ENCODE data around the gene MGA. TPM values are rescaled to one million over a fixed set of nuclear protein-coding genes. Genes with fewer than 3 reads are reported as not detected.
A peak's percentile ranks its signal among the peaks of the same experiment; 100 is the strongest.

The MGA gene
- total and polyA plus RNA-seq, 2 experiments from 2014 or later = 42.6 to 58.9 TPM

DNA sequence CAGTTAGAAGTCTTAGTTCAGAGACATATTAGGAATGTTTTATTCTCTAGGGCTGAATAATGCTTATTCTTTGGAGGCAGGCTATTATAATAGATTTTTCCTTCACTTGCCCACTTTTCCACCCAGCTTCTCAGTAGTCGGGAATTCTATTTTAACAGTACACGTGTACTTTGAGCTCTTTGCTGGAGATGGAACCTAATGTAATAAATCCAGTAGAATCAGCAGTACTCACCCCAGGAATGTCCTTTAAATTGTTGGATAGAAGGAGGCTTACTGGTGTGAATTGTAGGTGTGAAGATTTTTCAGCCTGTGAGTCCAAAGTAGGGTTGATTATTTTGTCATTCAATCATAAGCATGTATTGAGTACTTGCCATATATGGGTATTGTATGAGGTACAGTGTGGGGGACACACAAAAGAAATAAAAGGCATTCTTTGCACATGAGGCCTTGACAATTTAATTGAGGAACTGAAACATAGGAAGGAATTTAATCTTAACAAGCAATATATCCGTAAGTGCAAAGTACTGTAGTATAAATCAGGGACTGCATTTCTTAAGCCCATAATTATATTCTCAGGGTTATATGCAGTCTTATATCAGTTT lies 29.5 kb upstream of the MGA start (continued):
- TF ChIP-seq, protein P1, sequence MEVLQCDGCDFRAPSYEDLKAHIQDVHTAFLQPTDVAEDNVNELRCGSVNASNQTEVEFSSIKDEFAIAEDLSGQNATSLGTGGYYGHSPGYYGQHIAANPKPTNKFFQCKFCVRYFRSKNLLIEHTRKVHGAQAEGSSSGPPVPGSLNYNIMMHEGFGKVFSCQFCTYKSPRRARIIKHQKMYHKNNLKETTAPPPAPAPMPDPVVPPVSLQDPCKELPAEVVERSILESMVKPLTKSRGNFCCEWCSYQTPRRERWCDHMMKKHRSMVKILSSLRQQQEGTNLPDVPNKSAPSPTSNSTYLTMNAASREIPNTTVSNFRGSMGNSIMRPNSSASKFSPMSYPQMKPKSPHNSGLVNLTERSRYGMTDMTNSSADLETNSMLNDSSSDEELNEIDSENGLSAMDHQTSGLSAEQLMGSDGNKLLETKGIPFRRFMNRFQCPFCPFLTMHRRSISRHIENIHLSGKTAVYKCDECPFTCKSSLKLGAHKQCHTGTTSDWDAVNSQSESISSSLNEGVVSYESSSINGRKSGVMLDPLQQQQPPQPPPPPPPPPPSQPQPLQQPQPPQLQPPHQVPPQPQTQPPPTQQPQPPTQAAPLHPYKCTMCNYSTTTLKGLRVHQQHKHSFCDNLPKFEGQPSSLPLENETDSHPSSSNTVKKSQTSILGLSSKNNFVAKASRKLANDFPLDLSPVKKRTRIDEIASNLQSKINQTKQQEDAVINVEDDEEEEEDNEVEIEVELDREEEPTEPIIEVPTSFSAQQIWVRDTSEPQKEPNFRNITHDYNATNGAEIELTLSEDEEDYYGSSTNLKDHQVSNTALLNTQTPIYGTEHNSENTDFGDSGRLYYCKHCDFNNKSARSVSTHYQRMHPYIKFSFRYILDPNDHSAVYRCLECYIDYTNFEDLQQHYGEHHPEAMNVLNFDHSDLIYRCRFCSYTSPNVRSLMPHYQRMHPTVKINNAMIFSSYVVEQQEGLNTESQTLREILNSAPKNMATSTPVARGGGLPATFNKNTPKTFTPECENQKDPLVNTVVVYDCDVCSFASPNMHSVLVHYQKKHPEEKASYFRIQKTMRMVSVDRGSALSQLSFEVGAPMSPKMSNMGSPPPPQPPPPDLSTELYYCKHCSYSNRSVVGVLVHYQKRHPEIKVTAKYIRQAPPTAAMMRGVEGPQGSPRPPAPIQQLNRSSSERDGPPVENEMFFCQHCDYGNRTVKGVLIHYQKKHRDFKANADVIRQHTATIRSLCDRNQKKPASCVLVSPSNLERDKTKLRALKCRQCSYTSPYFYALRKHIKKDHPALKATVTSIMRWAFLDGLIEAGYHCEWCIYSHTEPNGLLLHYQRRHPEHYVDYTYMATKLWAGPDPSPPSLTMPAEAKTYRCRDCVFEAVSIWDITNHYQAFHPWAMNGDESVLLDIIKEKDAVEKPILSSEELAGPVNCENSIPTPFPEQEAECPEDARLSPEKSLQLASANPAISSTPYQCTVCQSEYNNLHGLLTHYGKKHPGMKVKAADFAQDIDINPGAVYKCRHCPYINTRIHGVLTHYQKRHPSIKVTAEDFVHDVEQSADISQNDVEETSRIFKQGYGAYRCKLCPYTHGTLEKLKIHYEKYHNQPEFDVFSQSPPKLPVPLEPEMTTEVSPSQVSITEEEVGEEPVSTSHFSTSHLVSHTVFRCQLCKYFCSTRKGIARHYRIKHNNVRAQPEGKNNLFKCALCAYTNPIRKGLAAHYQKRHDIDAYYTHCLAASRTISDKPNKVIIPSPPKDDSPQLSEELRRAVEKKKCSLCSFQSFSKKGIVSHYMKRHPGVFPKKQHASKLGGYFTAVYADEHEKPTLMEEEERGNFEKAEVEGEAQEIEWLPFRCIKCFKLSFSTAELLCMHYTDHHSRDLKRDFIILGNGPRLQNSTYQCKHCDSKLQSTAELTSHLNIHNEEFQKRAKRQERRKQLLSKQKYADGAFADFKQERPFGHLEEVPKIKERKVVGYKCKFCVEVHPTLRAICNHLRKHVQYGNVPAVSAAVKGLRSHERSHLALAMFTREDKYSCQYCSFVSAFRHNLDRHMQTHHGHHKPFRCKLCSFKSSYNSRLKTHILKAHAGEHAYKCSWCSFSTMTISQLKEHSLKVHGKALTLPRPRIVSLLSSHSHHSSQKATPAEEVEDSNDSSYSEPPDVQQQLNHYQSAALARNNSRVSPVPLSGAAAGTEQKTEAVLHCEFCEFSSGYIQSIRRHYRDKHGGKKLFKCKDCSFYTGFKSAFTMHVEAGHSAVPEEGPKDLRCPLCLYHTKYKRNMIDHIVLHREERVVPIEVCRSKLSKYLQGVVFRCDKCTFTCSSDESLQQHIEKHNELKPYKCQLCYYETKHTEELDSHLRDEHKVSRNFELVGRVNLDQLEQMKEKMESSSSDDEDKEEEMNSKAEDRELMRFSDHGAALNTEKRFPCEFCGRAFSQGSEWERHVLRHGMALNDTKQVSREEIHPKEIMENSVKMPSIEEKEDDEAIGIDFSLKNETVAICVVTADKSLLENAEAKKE (CRISPR knock-in tag; IDR thresholded peaks at IDR 0.05) = no peak

GRCh38 chr15:41631880-41632470 lies 28.2 kb upstream of the MGA start:
- ATAC-seq = no peak
- no peak for DNase-seq (ENCODE audit: low spot score)
- H2AFZ ChIP-seq = no peak overlapping the region
- H3K79me2 ChIP-seq (replicated peaks; ENCODE audit: insufficient read depth) = peaks cover 65% of the 10 kb centered on the region
- Mint-ChIP-seq H3K36me3 (ENCODE audit: low read depth) (no peaks in the 10 kb centered on the region), H3K27ac (peak overlapping the region; percentile 38; the same call in 1 of the 2 replicates), H3K9me3 (no peaks in the 10 kb centered on the region), H3K4me1 (peaks cover 44% of the 10 kb centered on the region), H3K27me3 (ENCODE audit: insufficient read depth, low read depth, poor library complexity) (peaks cover 8% of the 10 kb centered on the region), H3K4me3 (no peak overlapping the region)
- no peaks in the 10 kb centered on the region for H3K27me3 ChIP-seq (ENCODE audit: insufficient read depth)
- no peaks in the 10 kb centered on the region for H3K9me2 ChIP-seq (ENCODE audit: insufficient read depth)
- no peak overlapping the region for H3K27ac ChIP-seq (ENCODE audit: low read depth)
- H3K4me1 ChIP-seq (ENCODE audit: insufficient read depth) = peaks cover 37% of the 10 kb centered on the region
- no peaks in the 10 kb centered on the region for H3K36me3 ChIP-seq (ENCODE audit: insufficient read depth)
- TF ChIP-seq, protein P2, sequence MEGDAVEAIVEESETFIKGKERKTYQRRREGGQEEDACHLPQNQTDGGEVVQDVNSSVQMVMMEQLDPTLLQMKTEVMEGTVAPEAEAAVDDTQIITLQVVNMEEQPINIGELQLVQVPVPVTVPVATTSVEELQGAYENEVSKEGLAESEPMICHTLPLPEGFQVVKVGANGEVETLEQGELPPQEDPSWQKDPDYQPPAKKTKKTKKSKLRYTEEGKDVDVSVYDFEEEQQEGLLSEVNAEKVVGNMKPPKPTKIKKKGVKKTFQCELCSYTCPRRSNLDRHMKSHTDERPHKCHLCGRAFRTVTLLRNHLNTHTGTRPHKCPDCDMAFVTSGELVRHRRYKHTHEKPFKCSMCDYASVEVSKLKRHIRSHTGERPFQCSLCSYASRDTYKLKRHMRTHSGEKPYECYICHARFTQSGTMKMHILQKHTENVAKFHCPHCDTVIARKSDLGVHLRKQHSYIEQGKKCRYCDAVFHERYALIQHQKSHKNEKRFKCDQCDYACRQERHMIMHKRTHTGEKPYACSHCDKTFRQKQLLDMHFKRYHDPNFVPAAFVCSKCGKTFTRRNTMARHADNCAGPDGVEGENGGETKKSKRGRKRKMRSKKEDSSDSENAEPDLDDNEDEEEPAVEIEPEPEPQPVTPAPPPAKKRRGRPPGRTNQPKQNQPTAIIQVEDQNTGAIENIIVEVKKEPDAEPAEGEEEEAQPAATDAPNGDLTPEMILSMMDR (conservative IDR thresholded peaks at IDR 0.05; ENCODE audit: low read depth in 2 of 2) = no peak
- no peak for TF ChIP-seq NANOG (IDR thresholded peaks at IDR 0.05; ENCODE audit: borderline replicate concordance)
- TF ChIP-seq EZH2phosphoT487 (IDR thresholded peaks at IDR 0.05; ENCODE audit: unreplicated experiment) = no peak
- TF ChIP-seq POLR2AphosphoS5 (IDR thresholded peaks at IDR 0.05; ENCODE audit: low read depth) = no peak
- no peak for TF ChIP-seq ZNF114 (CRISPR knock-in tag; IDR thresholded peaks at IDR 0.05)
- no peak for TF ChIP-seq STAT1 (IDR thresholded peaks at IDR 0.05; ENCODE audit: unreplicated experiment)
- H3K4me3 ChIP-seq = no peak overlapping the region
- 0 out of 2 replicates have a peak overlapping the region, but pooled peaks have one; percentile 24 for H3K4me2 ChIP-seq
- 0 out of 2 replicates have a peak, but pooled peaks cover 4% of the 10 kb centered on the region for H4K20me1 ChIP-seq (replicated peaks; ENCODE audit: insufficient read depth)
- 0 out of 2 replicates have a peak, but pooled peaks cover 3% of the 10 kb centered on the region for H3F3A ChIP-seq (replicated peaks; ENCODE audit: low read depth)
